ENCODE results near the gene KIF25. TPM values are rescaled to one million over a fixed set of nuclear protein-coding genes. Genes with fewer than 3 reads are reported as not detected.

The KIF25 gene
- not detected in 2 replicates for total RNA-seq

GRCh38 chr6:167997642-167998041 is at the start of gene KIF25:
KIF25 (plus strand) TSS chr6:167997671; CDS start chr6:168029586, 31,915 bp downstream.

GRCh38 chr6:168078943-168079405 is 81.5 kb downstream of the KIF25 start, which contains the start of gene FRMD1:
FRMD1 (minus strand) TSS chr6:168079212; CDS start chr6:168079094, 118 bp downstream.

Other genes starting within 250 kb of the KIF25 start
- gene AFDN, start 170.8 kb upstream of the KIF25 start, total RNA-seq: 80.1 and 172 TPM in 2 replicates
- gene FRMD1, start 81.5 kb downstream of the KIF25 start, total RNA-seq: not detected in 2 replicates